Parathyroid adenoma (tissue), 2 donors: Measurements from ENCODE around the gene RNF126.
A peak's percentile ranks its signal among the peaks of the same experiment; 100 is the strongest.

ENCODE experiments used
- H2AFZ ChIP-seq: fragments of 300-600 bp; sonication (generic); one replicate; pipeline ENCODE4 v1.7.0; 2017; ENCODE audit warnings: antibody characterized with exemption, mild to moderate bottlenecking
- H3K27ac ChIP-seq: fragments of 300-600 bp; sonication (generic); one replicate; pipeline ENCODE4 v1.7.0; 2017
- H3K27me3 ChIP-seq: fragments of 300-600 bp; sonication (generic); one replicate; pipeline ENCODE4 v1.7.0; 2017; ENCODE audit warnings: low read length; ENCODE audit not compliant: control insufficient read depth, insufficient read depth
- H3K36me3 ChIP-seq: fragments of 300-600 bp; sonication (generic); one replicate; pipeline ENCODE4 v1.7.0; 2017; ENCODE audit warnings: low read length; ENCODE audit not compliant: control insufficient read depth, insufficient read depth
- H3K4me1 ChIP-seq: fragments of 300-600 bp; sonication (generic); one replicate; pipeline ENCODE4 v1.7.0; 2017; ENCODE audit warnings: control low read depth
- H3K4me2 ChIP-seq: fragments of 300-600 bp; sonication (generic); one replicate; pipeline ENCODE4 v1.7.0; 2017; ENCODE audit warnings: low read length
- H3K4me3 ChIP-seq: fragments of 300-600 bp; sonication (generic); one replicate; pipeline ENCODE4 v1.7.0; 2017; ENCODE audit warnings: low read depth, low read length
- H3K79me2 ChIP-seq: fragments of 300-600 bp; sonication (generic); one replicate; pipeline ENCODE4 v1.7.0; 2017; ENCODE audit warnings: control low read depth
- H3K9ac ChIP-seq: fragments of 300-600 bp; sonication (generic); one replicate; pipeline ENCODE4 v1.7.0; 2017; ENCODE audit warnings: mild to moderate bottlenecking
- H3K9me3 ChIP-seq: fragments of 300-600 bp; sonication (generic); one replicate; pipeline ENCODE4 v1.7.0; 2017; ENCODE audit warnings: low read length; ENCODE audit not compliant: control insufficient read depth
- CTCF ChIP-seq: fragments of 300-600 bp; sonication (generic); IDR thresholded peaks from one replicate; pipeline ENCODE4 v1.7.0; 2017; ENCODE audit warnings: antibody characterized with exemption, mild to moderate bottlenecking
- donor health status: primary hyperparathyroidism.

RNF126 gene

GRCh38 chr19:662207-662961 lies 630 bp downstream of the RNF126 start:
- Histone ChIP-seq H2AFZ (peak overlapping the region; percentile 64), H3K4me3 (peak overlapping the region; percentile 74), H3K9ac (peak overlapping the region; percentile 67), H3K9me3 (no peaks in the 10 kb centered on the region), H3K4me1 (peaks cover 12% of the 10 kb centered on the region), H3K27me3 (no peaks in the 10 kb centered on the region), H3K27ac (peak overlapping the region; percentile 4), H3K79me2 (peaks cover 49% of the 10 kb centered on the region), H3K4me2 (peak overlapping the region; percentile 87), H3K36me3 (no peaks in the 10 kb centered on the region)
- TF ChIP-seq CTCF = no peak

DNA sequence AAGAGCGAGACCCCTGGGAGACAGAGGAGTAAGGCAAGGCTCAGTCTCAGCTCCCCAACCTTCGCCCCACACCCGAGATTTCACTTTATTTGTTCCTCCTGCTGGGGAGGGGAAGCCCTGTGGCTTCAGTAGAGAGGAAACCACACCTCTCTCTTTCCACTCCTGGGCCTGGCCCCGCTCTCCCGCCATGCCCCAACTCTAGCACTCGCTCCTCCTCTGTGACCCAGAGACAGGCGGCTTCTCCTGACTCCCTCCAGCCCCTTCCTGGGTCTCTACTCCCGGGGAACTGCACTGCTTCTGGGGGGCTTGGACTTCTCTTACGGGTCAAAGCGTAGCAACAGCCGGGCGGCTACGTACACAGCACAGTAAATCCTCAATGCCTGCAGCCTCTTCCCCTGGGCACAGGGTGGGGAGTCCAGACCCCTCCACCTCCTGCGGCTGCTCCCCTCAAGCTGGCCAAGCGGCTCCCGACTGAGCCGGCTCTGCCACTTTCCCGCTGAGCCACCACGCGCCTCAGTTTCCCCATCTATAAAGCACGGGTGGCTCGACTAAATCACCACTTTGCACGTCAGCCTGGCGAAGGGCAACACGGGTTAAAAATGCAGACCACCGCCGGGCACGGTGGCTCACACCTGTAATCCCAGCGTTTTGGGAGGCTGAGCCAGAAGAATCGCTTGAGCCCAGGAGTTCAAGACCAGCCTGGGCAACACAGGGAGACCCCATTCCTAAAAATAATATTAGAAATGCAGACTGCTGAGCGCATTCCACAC lies 1.4 kb downstream of the RNF126 start:
- H3K27me3 ChIP-seq = no peaks in the 10 kb centered on the region
- H3K4me2 ChIP-seq = peak overlapping the region; percentile 87
- TF ChIP-seq CTCF = no peak
- peak overlapping the region; percentile 25 for H3K9ac ChIP-seq
- no peak overlapping the region for H3K27ac ChIP-seq
- no peaks in the 10 kb centered on the region for H3K36me3 ChIP-seq
- H2AFZ ChIP-seq = no peak overlapping the region
- no peaks in the 10 kb centered on the region for H3K9me3 ChIP-seq
- H3K79me2 ChIP-seq = peaks cover 52% of the 10 kb centered on the region
- peak overlapping the region; percentile 74 for H3K4me3 ChIP-seq
- peaks cover 12% of the 10 kb centered on the region for H3K4me1 ChIP-seq

GRCh38 chr19:660793-661426 lies 2.1 kb downstream of the RNF126 start:
- Histone ChIP-seq H3K4me2 (peak overlapping the region; percentile 87), H3K27me3 (no peaks in the 10 kb centered on the region), H3K79me2 (peaks cover 53% of the 10 kb centered on the region), H3K27ac (no peak overlapping the region), H3K4me3 (peak overlapping the region; percentile 74), H3K9ac (no peak overlapping the region), H3K4me1 (peaks cover 12% of the 10 kb centered on the region), H3K36me3 (no peaks in the 10 kb centered on the region), H3K9me3 (no peaks in the 10 kb centered on the region), H2AFZ (no peak overlapping the region)
- no peak for TF ChIP-seq CTCF

GRCh38 chr19:658916-659839 lies 3.8 kb downstream of the RNF126 start:
- Histone ChIP-seq H3K27me3 (no peaks in the 10 kb centered on the region), H3K27ac (no peak overlapping the region), H3K4me3 (no peak overlapping the region), H3K79me2 (peaks cover 64% of the 10 kb centered on the region), H3K4me2 (no peak overlapping the region), H2AFZ (no peak overlapping the region), H3K4me1 (peaks cover 12% of the 10 kb centered on the region), H3K9me3 (no peaks in the 10 kb centered on the region), H3K9ac (no peak overlapping the region), H3K36me3 (no peaks in the 10 kb centered on the region)
- TF ChIP-seq CTCF = no peak
